Tibial nerve (tissue), 4 donors: Measurements from ENCODE around the gene PLCB1. TPM values are rescaled to one million over a fixed set of nuclear protein-coding genes. Genes with fewer than 3 reads are reported as not detected.
A peak's percentile ranks its signal among the peaks of the same experiment; 100 is the strongest.

Experiments
- DNase-seq, 2 donors: peaks; one replicate each; pipeline ENCODE4 v3.0.0-alpha.2; 2019; ENCODE audit warnings: low spot score in 2 of 2
- H3K27ac ChIP-seq, 4 donors: fragments of 200-600 bp; sonication (generic) in 3 of 4; one replicate each; pipeline ENCODE4 v1.5.1; 2017 to 2019; ENCODE audit warnings: mild to moderate bottlenecking in 1 of 4
- H3K27me3 ChIP-seq, 2 donors: fragments of 200-600 bp; sonication (generic) in 1 of 2; one replicate each; pipeline versions ENCODE4 v1.5.1 to v1.6.0; 2017 to 2019
- H3K36me3 ChIP-seq, 3 donors: fragments of 200-600 bp; sonication (generic); one replicate each; pipeline ENCODE4 v1.5.1; 2018 to 2019
- H3K4me1 ChIP-seq, 4 donors: fragments of 200-600 bp; sonication (generic) in 3 of 4; one replicate each; pipeline ENCODE4 v1.5.1; 2017 to 2019
- H3K4me3 ChIP-seq, 4 donors: fragments of 200-600 bp; sonication (generic) in 3 of 4; one replicate each; pipeline ENCODE4 v1.5.1; 2017 to 2019; ENCODE audit warnings: mild to moderate bottlenecking in 1 of 4, moderate library complexity in 1 of 4
- H3K9me3 ChIP-seq, 4 donors: fragments of 200-600 bp; sonication (generic) in 3 of 4; one replicate each; pipeline ENCODE4 v1.5.1; 2017 to 2019
- CTCF ChIP-seq, 5 experiments: fragments of 200-600 bp in 3 of 5; fragments of 450-650 bp in 2 of 5; sonication (generic) in 3 of 5; IDR thresholded peaks; one replicate each; pipeline ENCODE4 v1.5.1; 2016 to 2019; ENCODE audit warnings: antibody characterized with exemption in 5 of 5, mild to moderate bottlenecking in 3 of 5, moderate library complexity in 2 of 5
- EP300 ChIP-seq, 2 donors: sonication (generic); formaldehyde crosslinking; IDR thresholded peaks; one replicate each; pipeline ENCODE4 v1.6.1; 2017; ENCODE audit warnings: antibody characterized with exemption in 2 of 2, mild to moderate bottlenecking in 1 of 2
- POLR2A ChIP-seq, 2 donors: fragments of 450-650 bp; IDR thresholded peaks; one replicate each; pipeline ENCODE4 v1.6.1; 2017; ENCODE audit warnings: antibody characterized with exemption in 2 of 2, mild to moderate bottlenecking in 2 of 2, moderate library complexity in 2 of 2
- WGBS, 2 donors: methylation state at CpG; one replicate each; pipeline ENCODE4 v1.1.5; 2018; 5-methylcytosine and 5-hydroxymethylcytosine counted together
- total RNA-seq, 4 donors: library from RNA; depleted of rRNA; stranded (reverse); fragments of >200 nt; gene quantifications; one replicate each; pipeline ENCODE4 v1.1.0, GENCODE V29; 2016

The PLCB1 gene
- total RNA-seq, 4 donors from 2014 or later: 34.7 to 52.8 (median 39.2) TPM

GRCh38 chr20:8473459-8473858 lies 341.4 kb downstream of the PLCB1 start:
- 49 to 77% methylated on average over 1 of the region's 1 CpG for WGBS, 2 donors
- H3K9me3 ChIP-seq: no peaks in the 10 kb centered on the region
- no peaks in the 10 kb centered on the region for H3K27me3 ChIP-seq
- H3K36me3 ChIP-seq: no peaks in the 10 kb centered on the region
- DNase-seq: no peak
- H3K4me1 ChIP-seq: no peaks in the 10 kb centered on the region
- TF ChIP-seq POLR2A (IDR thresholded peaks at IDR 0.05) (no peak), CTCF (IDR thresholded peaks at IDR 0.05) (no peak), EP300 (IDR thresholded peaks at IDR 0.05) (no peak)
- no peak overlapping the region for H3K27ac ChIP-seq
- H3K4me3 ChIP-seq: no peak overlapping the region

GRCh38 chr20:8474027-8474668 lies 342.1 kb downstream of the PLCB1 start:
- TF ChIP-seq EP300 (IDR thresholded peaks at IDR 0.05) (no peak), POLR2A (IDR thresholded peaks at IDR 0.05) (no peak), CTCF (IDR thresholded peaks at IDR 0.05) (no peak)

GRCh38 chr20:8476021-8476420 lies 344.0 kb downstream of the PLCB1 start:
- WGBS, 2 donors: 76 to 81% methylated on average over 2 of the region's 2 CpGs
- no peak for DNase-seq
- Histone ChIP-seq H3K4me3 (no peak overlapping the region), H3K27me3 (no peaks in the 10 kb centered on the region), H3K9me3 (no peaks in the 10 kb centered on the region), H3K27ac (no peak overlapping the region), H3K4me1 (no peaks in the 10 kb centered on the region), H3K36me3 (no peaks in the 10 kb centered on the region)
- TF ChIP-seq EP300 (IDR thresholded peaks at IDR 0.05) (peak in 1 of 2 donors; percentile 59), CTCF (IDR thresholded peaks at IDR 0.05) (no peak)

More at GRCh38 chr20:8474027-8474668, 342.1 kb downstream of the PLCB1 start:
- Histone ChIP-seq H3K4me1 (no peaks in the 10 kb centered on the region), H3K27me3 (no peaks in the 10 kb centered on the region), H3K4me3 (no peak overlapping the region), H3K9me3 (no peaks in the 10 kb centered on the region), H3K36me3 (no peaks in the 10 kb centered on the region), H3K27ac (no peak overlapping the region)
- no peak for DNase-seq
- WGBS, 2 donors: 88 to 92% methylated on average over 4 of the region's 4 CpGs

- 97 to 98% methylated on average over 6 of the region's 6 CpGs for WGBS, 2 donors
- no peak overlapping the region for H3K4me3 ChIP-seq
Measured at GRCh38 chr20:8480597-8480996, 348.5 kb downstream of the PLCB1 start.

More at GRCh38 chr20:8480597-8480996, 348.5 kb downstream of the PLCB1 start:
- H3K27me3 ChIP-seq: no peaks in the 10 kb centered on the region
- no peaks in the 10 kb centered on the region for H3K36me3 ChIP-seq
- no peak for DNase-seq
- TF ChIP-seq CTCF (IDR thresholded peaks at IDR 0.05): no peak
- no peak for TF ChIP-seq POLR2A (IDR thresholded peaks at IDR 0.05)
- TF ChIP-seq EP300 (IDR thresholded peaks at IDR 0.05): no peak
- H3K27ac ChIP-seq: no peak overlapping the region
- no peaks in the 10 kb centered on the region for H3K4me1 ChIP-seq
- no peaks in the 10 kb centered on the region for H3K9me3 ChIP-seq
